ENCODE results near the gene MTHFS.

DNA sequence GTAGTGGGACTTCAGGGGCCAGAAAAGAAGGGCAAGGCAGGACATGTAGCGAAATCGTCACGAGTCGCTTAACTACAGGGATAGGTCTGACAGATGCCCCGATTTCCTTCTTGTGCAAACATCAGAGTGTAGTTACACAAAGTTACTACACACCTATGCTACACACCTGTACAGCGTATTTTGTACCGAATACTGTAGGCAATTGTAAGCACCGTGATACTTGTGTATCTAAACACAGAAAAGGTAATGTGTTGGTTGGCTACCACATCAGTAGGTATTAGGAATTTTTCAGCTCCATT lies 515 bp upstream of the MTHFS start:
- TF ChIP-seq, protein P1, sequence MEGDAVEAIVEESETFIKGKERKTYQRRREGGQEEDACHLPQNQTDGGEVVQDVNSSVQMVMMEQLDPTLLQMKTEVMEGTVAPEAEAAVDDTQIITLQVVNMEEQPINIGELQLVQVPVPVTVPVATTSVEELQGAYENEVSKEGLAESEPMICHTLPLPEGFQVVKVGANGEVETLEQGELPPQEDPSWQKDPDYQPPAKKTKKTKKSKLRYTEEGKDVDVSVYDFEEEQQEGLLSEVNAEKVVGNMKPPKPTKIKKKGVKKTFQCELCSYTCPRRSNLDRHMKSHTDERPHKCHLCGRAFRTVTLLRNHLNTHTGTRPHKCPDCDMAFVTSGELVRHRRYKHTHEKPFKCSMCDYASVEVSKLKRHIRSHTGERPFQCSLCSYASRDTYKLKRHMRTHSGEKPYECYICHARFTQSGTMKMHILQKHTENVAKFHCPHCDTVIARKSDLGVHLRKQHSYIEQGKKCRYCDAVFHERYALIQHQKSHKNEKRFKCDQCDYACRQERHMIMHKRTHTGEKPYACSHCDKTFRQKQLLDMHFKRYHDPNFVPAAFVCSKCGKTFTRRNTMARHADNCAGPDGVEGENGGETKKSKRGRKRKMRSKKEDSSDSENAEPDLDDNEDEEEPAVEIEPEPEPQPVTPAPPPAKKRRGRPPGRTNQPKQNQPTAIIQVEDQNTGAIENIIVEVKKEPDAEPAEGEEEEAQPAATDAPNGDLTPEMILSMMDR (conservative IDR thresholded peaks at IDR 0.05; ENCODE audit: low read depth, low read length), result no peak
- no peak for TF ChIP-seq EZH2 (IDR thresholded peaks at IDR 0.05; ENCODE audit: borderline replicate concordance, low read depth, low read length, poor library complexity, severe bottlenecking)

Data from A673 (cell line).